VCaP (cell line): ENCODE data around the gene LIMS1.
"Not testable (repeated sequence)": the region's sequence is repeated elsewhere in the genome, so short reads cannot be mapped to it uniquely, and the experiment has no call there.

Source experiments
- H3K27ac ChIP-seq: fragments of 450-650 bp; 2 replicates; pipeline ENCODE4 v1.5.1; 2017
- CTCF ChIP-seq: fragments of 450-650 bp; conservative IDR thresholded peaks from 2 replicates; pipeline ENCODE4 v1.5.1; 2017; ENCODE audit warnings: mild to moderate bottlenecking, moderate library complexity

LIMS1 gene

GRCh38 chr2:108591163-108591562 is 56.9 kb downstream of the LIMS1 start:
- H3K27ac ChIP-seq: no peak overlapping the region
- no peak for TF ChIP-seq CTCF

GRCh38 chr2:108593547-108594098 is 59.4 kb downstream of the LIMS1 start:
- TF ChIP-seq CTCF: no peak
- H3K27ac ChIP-seq: no peak overlapping the region

GRCh38 chr2:108594132-108594981 is 60.1 kb downstream of the LIMS1 start:
- no peak for TF ChIP-seq CTCF
- H3K27ac ChIP-seq: no peak overlapping the region

- no peak overlapping the region for H3K27ac ChIP-seq
- TF ChIP-seq CTCF: no peak
These were observed 60.8 kb downstream of the LIMS1 start for GRCh38 chr2:108594982-108595464.

- H3K27ac ChIP-seq: not testable (repeated sequence)
These were observed 61.5 kb downstream of the LIMS1 start for GRCh38 chr2:108595771-108596170.

- H3K27ac ChIP-seq: not testable (repeated sequence)
- TF ChIP-seq CTCF: peak; percentile 63
These were observed 63.0 kb downstream of the LIMS1 start for GRCh38 chr2:108597105-108597744.

GRCh38 chr2:108601199-108601598 is 66.9 kb downstream of the LIMS1 start:
- H3K27ac ChIP-seq: peak overlapping the region; percentile 31; the same call in 1 of the 2 replicates

GRCh38 chr2:108602422-108602821 is 68.2 kb downstream of the LIMS1 start:
- no peak overlapping the region for H3K27ac ChIP-seq
- TF ChIP-seq CTCF: no peak
